ENCODE data around the gene UBE2E2.

GRCh38 chr3:23497156-23497555 is 294.0 kb downstream of the UBE2E2 start:
- TF ChIP-seq, protein P1, sequence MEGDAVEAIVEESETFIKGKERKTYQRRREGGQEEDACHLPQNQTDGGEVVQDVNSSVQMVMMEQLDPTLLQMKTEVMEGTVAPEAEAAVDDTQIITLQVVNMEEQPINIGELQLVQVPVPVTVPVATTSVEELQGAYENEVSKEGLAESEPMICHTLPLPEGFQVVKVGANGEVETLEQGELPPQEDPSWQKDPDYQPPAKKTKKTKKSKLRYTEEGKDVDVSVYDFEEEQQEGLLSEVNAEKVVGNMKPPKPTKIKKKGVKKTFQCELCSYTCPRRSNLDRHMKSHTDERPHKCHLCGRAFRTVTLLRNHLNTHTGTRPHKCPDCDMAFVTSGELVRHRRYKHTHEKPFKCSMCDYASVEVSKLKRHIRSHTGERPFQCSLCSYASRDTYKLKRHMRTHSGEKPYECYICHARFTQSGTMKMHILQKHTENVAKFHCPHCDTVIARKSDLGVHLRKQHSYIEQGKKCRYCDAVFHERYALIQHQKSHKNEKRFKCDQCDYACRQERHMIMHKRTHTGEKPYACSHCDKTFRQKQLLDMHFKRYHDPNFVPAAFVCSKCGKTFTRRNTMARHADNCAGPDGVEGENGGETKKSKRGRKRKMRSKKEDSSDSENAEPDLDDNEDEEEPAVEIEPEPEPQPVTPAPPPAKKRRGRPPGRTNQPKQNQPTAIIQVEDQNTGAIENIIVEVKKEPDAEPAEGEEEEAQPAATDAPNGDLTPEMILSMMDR (optimal IDR thresholded peaks at IDR 0.05 in 1 of 3, IDR thresholded peaks at IDR 0.05 in 1 of 3, conservative IDR thresholded peaks at IDR 0.05 in 1 of 3; ENCODE audit: extremely low read depth in 1 of 3, insufficient read depth in 2 of 3, low read length in 3 of 3), result no peak
- no peak for TF ChIP-seq EZH2 (IDR thresholded peaks at IDR 0.05; ENCODE audit: low read length)

Data from keratinocyte (primary cell).